HEK293 (cell line): ENCODE results near the gene TRAF2.

Source experiments
- CTCF ChIP-seq: fragments of 450-650 bp; formaldehyde crosslinking; IDR thresholded peaks from 2 replicates; pipeline ENCODE4 v1.5.1; 2016; ENCODE audit warnings: missing biosample characterization, missing genetic modification characterization
- GLIS2 ChIP-seq: fragments of 450-650 bp; formaldehyde crosslinking; IDR thresholded peaks from 2 replicates; pipeline ENCODE4 v1.5.1; 2016; ENCODE audit warnings: missing biosample characterization, missing genetic modification characterization
- PRDM10 ChIP-seq: fragments of 450-650 bp; formaldehyde crosslinking; IDR thresholded peaks from 2 replicates; pipeline ENCODE4 v1.5.1; 2016; ENCODE audit warnings: missing biosample characterization, missing genetic modification characterization
- TCF7L2 ChIP-seq: IDR thresholded peaks from 2 replicates; pipeline ENCODE4 v1.6.1; 2011; ENCODE audit warnings: low read depth, mild to moderate bottlenecking, inconsistent platforms, low read length, moderate library complexity, borderline replicate concordance
- TRIM28 ChIP-seq: IDR thresholded peaks from 2 replicates; pipeline ENCODE4 v1.6.1; 2011; ENCODE audit warnings: low read length, control low read depth, borderline replicate concordance
- ZNF174 ChIP-seq: fragments of 450-650 bp; formaldehyde crosslinking; IDR thresholded peaks from 2 replicates; pipeline ENCODE4 v1.5.0; 2017; ENCODE audit warnings: missing biosample characterization, mild to moderate bottlenecking, missing genetic modification characterization
- ZNF274 ChIP-seq, 2 experiments: fragments of 200-500 bp in 1 of 2; fragments of 450-650 bp in 1 of 2; sonication (Bioruptor generic) in 1 of 2; formaldehyde crosslinking in 1 of 2; IDR thresholded peaks; 2 replicates each; pipeline versions ENCODE4 v1.5.1 to v1.6.1; 2014 to 2016; ENCODE audit warnings: borderline replicate concordance in 1 of 2, inconsistent platforms in 1 of 2, low read length in 1 of 2, missing biosample characterization in 1 of 2, missing genetic modification characterization in 1 of 2
- ZNF341 ChIP-seq: fragments of 450-650 bp; formaldehyde crosslinking; IDR thresholded peaks from 2 replicates; pipeline ENCODE4; 2016; ENCODE audit warnings: low read depth, missing biosample characterization, missing genetic modification characterization
- TF ChIP-seq, protein P1 (sequence below): fragments of 450-650 bp; formaldehyde crosslinking; IDR thresholded peaks from 2 replicates; pipeline ENCODE4 v1.5.1; 2016; ENCODE audit warnings: missing biosample characterization, missing genetic modification characterization
- TF ChIP-seq, protein P2 (sequence below): fragments of 450-650 bp; formaldehyde crosslinking; conservative IDR thresholded peaks from 2 replicates; pipeline ENCODE4 v1.5.1; 2016; ENCODE audit warnings: low read depth, missing biosample characterization, missing genetic modification characterization

- TF ChIP-seq, protein P1, sequence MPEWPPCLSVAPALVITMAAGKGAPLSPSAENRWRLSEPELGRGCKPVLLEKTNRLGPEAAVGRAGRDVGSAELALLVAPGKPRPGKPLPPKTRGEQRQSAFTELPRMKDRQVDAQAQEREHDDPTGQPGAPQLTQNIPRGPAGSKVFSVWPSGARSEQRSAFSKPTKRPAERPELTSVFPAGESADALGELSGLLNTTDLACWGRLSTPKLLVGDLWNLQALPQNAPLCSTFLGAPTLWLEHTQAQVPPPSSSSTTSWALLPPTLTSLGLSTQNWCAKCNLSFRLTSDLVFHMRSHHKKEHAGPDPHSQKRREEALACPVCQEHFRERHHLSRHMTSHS (tag by site-specific recombination): no peak
- TF ChIP-seq CTCF (tag by site-specific recombination) (no peak), ZNF274 (IDR thresholded peaks at IDR 0.05; ENCODE audit: low read length) (no peak), ZNF274 (tag by site-specific recombination; IDR thresholded peaks at IDR 0.05; ENCODE audit: borderline replicate concordance) (no peak), ZNF174 (no peak), TRIM28 (no peak), TCF7L2 (no peak), ZNF341 (tag by site-specific recombination) (no peak), GLIS2 (no peak), PRDM10 (tag by site-specific recombination) (no peak)
- TF ChIP-seq, protein P2, sequence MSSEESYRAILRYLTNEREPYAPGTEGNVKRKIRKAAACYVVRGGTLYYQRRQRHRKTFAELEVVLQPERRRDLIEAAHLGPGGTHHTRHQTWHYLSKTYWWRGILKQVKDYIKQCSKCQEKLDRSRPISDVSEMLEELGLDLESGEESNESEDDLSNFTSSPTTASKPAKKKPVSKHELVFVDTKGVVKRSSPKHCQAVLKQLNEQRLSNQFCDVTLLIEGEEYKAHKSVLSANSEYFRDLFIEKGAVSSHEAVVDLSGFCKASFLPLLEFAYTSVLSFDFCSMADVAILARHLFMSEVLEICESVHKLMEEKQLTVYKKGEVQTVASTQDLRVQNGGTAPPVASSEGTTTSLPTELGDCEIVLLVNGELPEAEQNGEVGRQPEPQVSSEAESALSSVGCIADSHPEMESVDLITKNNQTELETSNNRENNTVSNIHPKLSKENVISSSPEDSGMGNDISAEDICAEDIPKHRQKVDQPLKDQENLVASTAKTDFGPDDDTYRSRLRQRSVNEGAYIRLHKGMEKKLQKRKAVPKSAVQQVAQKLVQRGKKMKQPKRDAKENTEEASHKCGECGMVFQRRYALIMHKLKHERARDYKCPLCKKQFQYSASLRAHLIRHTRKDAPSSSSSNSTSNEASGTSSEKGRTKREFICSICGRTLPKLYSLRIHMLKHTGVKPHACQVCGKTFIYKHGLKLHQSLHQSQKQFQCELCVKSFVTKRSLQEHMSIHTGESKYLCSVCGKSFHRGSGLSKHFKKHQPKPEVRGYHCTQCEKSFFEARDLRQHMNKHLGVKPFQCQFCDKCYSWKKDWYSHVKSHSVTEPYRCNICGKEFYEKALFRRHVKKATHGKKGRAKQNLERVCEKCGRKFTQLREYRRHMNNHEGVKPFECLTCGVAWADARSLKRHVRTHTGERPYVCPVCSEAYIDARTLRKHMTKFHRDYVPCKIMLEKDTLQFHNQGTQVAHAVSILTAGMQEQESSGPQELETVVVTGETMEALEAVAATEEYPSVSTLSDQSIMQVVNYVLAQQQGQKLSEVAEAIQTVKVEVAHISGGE (tag by site-specific recombination): no peak
Measured at GRCh38 chr9:136913701-136914438, 27.6 kb downstream of the TRAF2 start.
